ENCODE results near the gene NEMP2. TPM values are rescaled to one million over a fixed set of nuclear protein-coding genes. Genes with fewer than 3 reads are reported as not detected.

The NEMP2 gene
- total RNA-seq, 1 donor from 2014 or later = 11.9 TPM

DNA sequence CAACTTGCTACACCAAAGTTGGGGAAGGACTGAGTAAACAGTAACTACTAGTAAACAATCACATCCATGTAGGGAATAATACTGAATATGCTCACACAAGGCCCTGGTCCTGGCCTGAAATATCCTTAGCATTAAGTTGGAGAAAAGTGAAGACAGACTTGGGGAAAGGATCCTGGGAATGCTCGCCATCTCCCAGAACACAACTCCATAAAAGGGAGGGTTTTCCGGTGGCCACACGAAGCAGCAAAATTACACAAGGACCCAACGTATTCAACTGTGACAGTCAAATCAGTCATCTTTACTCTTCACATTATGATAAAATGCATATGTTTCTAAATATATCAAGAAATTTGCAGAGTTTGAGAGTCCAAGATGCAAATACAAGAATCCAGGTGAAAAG, 7.3 kb downstream of the NEMP2 start:
- Mint-ChIP-seq H3K27ac (ENCODE audit: unreplicated experiment) (no peak overlapping the region), H3K9me3 (ENCODE audit: unreplicated experiment) (no peaks in the 10 kb centered on the region), H3K36me3 (ENCODE audit: unreplicated experiment) (peaks cover 2% of the 10 kb centered on the region), H3K27me3 (ENCODE audit: unreplicated experiment) (no peaks in the 10 kb centered on the region), H3K4me1 (ENCODE audit: unreplicated experiment) (peaks cover 31% of the 10 kb centered on the region), H3K4me3 (ENCODE audit: unreplicated experiment) (no peak overlapping the region)
- TF ChIP-seq, protein P1, sequence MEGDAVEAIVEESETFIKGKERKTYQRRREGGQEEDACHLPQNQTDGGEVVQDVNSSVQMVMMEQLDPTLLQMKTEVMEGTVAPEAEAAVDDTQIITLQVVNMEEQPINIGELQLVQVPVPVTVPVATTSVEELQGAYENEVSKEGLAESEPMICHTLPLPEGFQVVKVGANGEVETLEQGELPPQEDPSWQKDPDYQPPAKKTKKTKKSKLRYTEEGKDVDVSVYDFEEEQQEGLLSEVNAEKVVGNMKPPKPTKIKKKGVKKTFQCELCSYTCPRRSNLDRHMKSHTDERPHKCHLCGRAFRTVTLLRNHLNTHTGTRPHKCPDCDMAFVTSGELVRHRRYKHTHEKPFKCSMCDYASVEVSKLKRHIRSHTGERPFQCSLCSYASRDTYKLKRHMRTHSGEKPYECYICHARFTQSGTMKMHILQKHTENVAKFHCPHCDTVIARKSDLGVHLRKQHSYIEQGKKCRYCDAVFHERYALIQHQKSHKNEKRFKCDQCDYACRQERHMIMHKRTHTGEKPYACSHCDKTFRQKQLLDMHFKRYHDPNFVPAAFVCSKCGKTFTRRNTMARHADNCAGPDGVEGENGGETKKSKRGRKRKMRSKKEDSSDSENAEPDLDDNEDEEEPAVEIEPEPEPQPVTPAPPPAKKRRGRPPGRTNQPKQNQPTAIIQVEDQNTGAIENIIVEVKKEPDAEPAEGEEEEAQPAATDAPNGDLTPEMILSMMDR (IDR thresholded peaks at IDR 0.05) = no peak
- DNase-seq (ENCODE audit: extremely low spot score, unreplicated experiment) = no peak

DNA sequence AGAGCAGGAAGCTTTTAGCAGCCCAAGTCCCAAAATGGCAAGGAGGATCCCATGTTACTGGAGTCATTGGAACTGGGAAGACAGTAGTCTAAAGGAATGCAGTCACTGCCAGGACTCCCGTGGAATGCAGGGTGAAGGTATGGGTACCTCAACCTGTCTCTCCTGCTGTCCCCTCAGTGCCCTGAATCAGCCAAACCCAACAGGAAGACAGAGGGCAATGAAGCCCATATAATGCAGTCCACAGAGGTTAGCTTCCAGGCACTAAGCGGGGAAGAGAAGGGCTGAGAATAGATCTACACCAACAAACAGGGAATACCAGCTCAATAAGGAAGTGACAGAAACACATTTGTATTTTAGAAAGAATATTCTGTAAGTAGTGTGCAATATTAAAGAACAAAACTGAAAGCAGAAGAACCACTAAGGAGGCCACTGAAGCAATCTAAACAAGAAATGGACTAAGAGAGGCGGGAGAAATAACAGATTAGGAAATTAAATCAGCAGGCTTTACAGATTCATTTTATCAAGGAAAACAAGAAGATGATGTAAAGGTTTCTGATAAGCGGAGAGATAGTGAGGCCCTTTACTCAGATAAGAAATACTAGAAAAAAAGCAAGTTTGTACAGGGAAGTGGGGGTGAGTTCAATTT, 8.3 kb downstream of the NEMP2 start:
- Mint-ChIP-seq H3K4me3 (ENCODE audit: unreplicated experiment) (no peak overlapping the region), H3K4me1 (ENCODE audit: unreplicated experiment) (peaks cover 25% of the 10 kb centered on the region), H3K9me3 (ENCODE audit: unreplicated experiment) (no peaks in the 10 kb centered on the region), H3K27ac (ENCODE audit: unreplicated experiment) (no peak overlapping the region), H3K36me3 (ENCODE audit: unreplicated experiment) (peaks cover 2% of the 10 kb centered on the region), H3K27me3 (ENCODE audit: unreplicated experiment) (no peaks in the 10 kb centered on the region)
- TF ChIP-seq, protein P1 (IDR thresholded peaks at IDR 0.05) = no peak
- no peak for DNase-seq (ENCODE audit: extremely low spot score, unreplicated experiment)

GRCh38 chr2:190524928-190525327, 9.6 kb downstream of the NEMP2 start:
- DNase-seq (ENCODE audit: extremely low spot score, unreplicated experiment) = no peak
- H3K4me1 Mint-ChIP-seq (ENCODE audit: unreplicated experiment) = peaks cover 12% of the 10 kb centered on the region
- no peaks in the 10 kb centered on the region for H3K9me3 Mint-ChIP-seq (ENCODE audit: unreplicated experiment)
- H3K4me3 Mint-ChIP-seq (ENCODE audit: unreplicated experiment) = no peak overlapping the region
- no peaks in the 10 kb centered on the region for H3K27me3 Mint-ChIP-seq (ENCODE audit: unreplicated experiment)
- TF ChIP-seq, protein P1 (IDR thresholded peaks at IDR 0.05) = no peak
- H3K27ac Mint-ChIP-seq (ENCODE audit: unreplicated experiment) = no peak overlapping the region
- H3K36me3 Mint-ChIP-seq (ENCODE audit: unreplicated experiment) = peaks cover 6% of the 10 kb centered on the region

DNA sequence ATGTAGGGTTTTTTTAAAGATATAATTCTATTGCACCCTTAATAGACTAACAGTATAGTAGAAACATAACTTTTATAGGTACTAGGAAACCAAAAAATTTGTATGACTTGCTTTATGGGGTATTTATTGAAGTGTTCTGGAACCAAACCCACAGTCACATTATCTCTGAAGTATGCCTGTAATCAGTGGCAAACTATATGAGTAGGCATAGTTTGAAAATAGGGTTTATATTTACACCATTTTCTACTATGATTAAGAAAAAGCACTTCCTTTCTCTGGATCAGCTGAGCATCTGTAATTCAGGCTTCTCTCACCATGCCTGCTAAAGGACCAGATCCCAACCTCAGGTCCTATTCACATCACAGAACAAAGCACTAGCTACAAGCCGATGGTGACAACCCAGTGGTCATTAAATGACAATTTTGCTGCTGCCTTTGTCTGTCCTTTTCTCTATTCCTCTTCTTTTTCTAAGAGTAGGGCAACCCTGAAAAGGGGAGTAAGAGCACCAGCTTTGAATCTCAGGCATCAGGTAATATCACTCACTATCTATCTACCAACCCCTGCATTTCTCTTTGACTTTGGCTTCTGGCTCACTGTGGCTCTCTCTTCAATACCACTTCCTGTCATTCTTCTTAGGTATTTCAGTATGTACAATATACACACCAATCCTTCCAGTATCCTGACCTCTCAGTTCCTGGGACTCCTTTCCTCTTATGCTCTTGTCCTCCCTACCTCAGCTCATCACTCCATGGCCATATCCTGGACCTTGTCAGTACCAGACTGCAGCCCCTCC, 14.4 kb downstream of the NEMP2 start:
- no peaks in the 10 kb centered on the region for H3K27me3 Mint-ChIP-seq (ENCODE audit: unreplicated experiment)
- H3K27ac Mint-ChIP-seq (ENCODE audit: unreplicated experiment) = no peak overlapping the region
- TF ChIP-seq, protein P1 (IDR thresholded peaks at IDR 0.05) = no peak
- no peaks in the 10 kb centered on the region for H3K9me3 Mint-ChIP-seq (ENCODE audit: unreplicated experiment)
- DNase-seq (ENCODE audit: extremely low spot score, unreplicated experiment) = no peak
- no peak overlapping the region for H3K4me3 Mint-ChIP-seq (ENCODE audit: unreplicated experiment)
- H3K4me1 Mint-ChIP-seq (ENCODE audit: unreplicated experiment) = no peaks in the 10 kb centered on the region
- peaks cover 10% of the 10 kb centered on the region for H3K36me3 Mint-ChIP-seq (ENCODE audit: unreplicated experiment)

DNA sequence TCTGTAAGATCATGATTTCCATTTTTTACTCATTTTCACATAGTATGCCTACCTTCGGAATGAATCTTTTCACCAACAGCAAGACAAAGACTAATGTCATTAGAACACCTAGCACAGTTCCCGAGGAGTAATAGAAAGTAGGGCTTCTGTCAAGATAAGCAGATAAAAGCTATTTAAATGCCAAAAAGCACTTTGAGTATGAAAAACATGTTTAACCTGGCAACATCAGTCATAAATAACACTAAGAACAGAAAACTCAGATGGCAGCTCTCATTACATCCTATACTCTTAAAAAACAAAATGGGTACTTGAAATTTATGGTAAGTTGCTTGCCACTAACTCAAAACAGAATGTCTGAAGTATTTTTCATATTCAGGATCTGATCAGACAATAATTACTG, 17.1 kb downstream of the NEMP2 start:
- Mint-ChIP-seq H3K9me3 (ENCODE audit: unreplicated experiment) (no peaks in the 10 kb centered on the region), H3K36me3 (ENCODE audit: unreplicated experiment) (peaks cover 10% of the 10 kb centered on the region), H3K27ac (ENCODE audit: unreplicated experiment) (no peak overlapping the region), H3K4me3 (ENCODE audit: unreplicated experiment) (no peak overlapping the region), H3K4me1 (ENCODE audit: unreplicated experiment) (no peaks in the 10 kb centered on the region), H3K27me3 (ENCODE audit: unreplicated experiment) (no peaks in the 10 kb centered on the region)
- TF ChIP-seq, protein P1 (IDR thresholded peaks at IDR 0.05) = no peak
- DNase-seq (ENCODE audit: extremely low spot score, unreplicated experiment) = no peak
